RWPE1 (cell line): ENCODE measurements around the gene SLIT3.

Experiments used
- CTCF ChIA-PET: fragments of 350-600 bp; sonication (Branson Sonifier 250); formaldehyde crosslinking; extraction: SDS; loops from one replicate; lab custom pipeline; 2021; lab: Yijun Ruan, JAX
- POLR2A ChIA-PET: fragments of 400-600 bp; formaldehyde crosslinking; extraction: SDS; loops from one replicate; lab custom pipeline; 2020; ENCODE audit warnings: antibody characterized with exemption; ENCODE audit not compliant: low non-redundant PET; lab: Yijun Ruan, JAX
- DNase-seq: peaks from one replicate; pipeline ENCODE4 v3.0.0; 2012; ENCODE audit warnings: low spot score
- H3K27ac ChIP-seq: fragments of 450-650 bp; 2 replicates; pipeline ENCODE4 v1.5.1; 2017
- TF ChIP-seq, protein P1 (sequence below): fragments of 450-650 bp; conservative IDR thresholded peaks from 2 replicates; pipeline ENCODE4 v1.5.1; 2017; ENCODE audit warnings: low read depth, mild to moderate bottlenecking

SLIT3 gene

DNA sequence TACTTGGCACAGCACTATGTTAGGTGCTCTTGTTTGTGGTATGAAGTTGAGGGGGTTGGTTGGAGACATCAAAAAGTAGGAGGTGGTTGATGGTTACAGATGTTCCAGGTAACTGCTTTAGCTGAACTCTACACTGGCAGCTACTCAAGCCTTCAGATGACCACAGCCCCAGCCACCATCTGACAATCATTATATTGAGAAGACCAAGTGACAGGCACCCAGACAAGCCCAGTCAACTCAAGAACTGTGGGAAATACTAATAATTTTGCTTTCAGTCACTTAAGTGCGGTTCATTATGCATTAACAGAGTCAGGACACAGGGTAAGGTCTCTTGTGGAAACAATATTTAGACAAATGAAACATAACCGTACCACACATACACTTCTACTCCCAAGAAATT, 38.9 kb upstream of the SLIT3 start:
- TF ChIP-seq, protein P1, sequence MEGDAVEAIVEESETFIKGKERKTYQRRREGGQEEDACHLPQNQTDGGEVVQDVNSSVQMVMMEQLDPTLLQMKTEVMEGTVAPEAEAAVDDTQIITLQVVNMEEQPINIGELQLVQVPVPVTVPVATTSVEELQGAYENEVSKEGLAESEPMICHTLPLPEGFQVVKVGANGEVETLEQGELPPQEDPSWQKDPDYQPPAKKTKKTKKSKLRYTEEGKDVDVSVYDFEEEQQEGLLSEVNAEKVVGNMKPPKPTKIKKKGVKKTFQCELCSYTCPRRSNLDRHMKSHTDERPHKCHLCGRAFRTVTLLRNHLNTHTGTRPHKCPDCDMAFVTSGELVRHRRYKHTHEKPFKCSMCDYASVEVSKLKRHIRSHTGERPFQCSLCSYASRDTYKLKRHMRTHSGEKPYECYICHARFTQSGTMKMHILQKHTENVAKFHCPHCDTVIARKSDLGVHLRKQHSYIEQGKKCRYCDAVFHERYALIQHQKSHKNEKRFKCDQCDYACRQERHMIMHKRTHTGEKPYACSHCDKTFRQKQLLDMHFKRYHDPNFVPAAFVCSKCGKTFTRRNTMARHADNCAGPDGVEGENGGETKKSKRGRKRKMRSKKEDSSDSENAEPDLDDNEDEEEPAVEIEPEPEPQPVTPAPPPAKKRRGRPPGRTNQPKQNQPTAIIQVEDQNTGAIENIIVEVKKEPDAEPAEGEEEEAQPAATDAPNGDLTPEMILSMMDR = no peak
- H3K27ac ChIP-seq = no peak overlapping the region
- ChIA-PET POLR2A (no interaction called here), CTCF (interaction anchor here (0.6 to 0.7 kb wide), 2 partner anchors 193 to 493 kb away, joined by 3 to 4 read pairs; no protein-coding TSS in a partner anchor)
- DNase-seq = no peak

DNA sequence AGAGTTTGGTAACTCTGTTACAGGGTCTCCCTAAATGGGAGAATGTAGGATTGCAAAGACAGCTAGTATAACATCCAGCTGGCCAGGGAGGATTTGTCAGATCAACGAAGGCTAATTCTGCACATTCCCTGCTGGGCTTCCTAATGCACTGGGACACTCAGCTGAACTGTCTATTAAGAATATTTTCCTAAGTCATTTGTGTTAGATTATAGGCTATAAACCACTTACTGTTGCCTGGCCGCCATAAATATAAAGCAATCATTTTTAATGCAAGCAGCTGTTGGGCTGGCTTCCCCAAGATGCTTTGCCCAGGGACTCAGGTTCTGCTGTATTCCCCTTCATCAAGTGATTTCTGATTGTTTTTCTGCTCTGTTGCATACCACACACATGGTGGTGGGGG, 35.3 kb upstream of the SLIT3 start:
- TF ChIP-seq, protein P1 = no peak
- ChIA-PET POLR2A (no interaction called here), CTCF (no interaction called here)
- H3K27ac ChIP-seq = no peak overlapping the region
- no peak for DNase-seq

DNA sequence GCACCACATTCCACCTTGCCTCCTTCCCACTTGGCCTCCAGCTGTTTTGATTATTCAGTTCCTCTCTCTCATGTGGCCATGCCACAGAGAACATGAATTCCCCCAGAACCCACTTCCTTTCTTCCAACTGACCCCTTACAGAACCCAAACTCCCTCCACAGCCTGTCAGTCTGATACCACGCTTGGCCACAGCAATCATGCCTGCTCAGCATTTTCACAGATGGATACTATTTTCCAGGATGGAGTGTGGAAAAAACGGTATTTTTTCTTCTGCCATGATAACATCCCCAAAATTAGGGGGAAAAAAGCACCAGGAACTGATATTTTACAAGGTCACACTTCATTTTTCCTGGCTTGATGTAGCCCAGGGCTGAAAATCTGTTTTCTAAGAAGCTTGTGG, 34.9 kb upstream of the SLIT3 start:
- DNase-seq = no peak
- POLR2A ChIA-PET = no interaction called here
- CTCF ChIA-PET = no interaction called here
- H3K27ac ChIP-seq = no peak overlapping the region
- TF ChIP-seq, protein P1 = no peak

DNA sequence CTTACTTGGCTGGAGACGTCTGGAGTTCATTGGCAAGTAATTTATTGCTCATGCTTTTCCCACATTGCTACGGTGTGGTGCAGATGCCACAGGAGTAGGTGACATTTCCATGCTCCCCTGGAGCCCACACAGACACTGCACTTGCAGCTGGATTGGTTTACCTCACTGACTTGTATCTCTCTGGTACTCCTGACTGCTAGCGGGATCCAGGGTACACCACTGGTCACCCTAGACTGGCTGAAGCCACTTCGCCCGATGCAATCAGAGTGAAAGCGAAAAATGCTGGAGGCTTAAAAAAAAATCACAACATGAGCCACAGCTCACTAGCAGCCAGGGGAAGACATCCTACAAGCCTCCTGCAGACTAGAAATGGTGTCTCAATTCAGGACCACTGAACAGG, 32.6 kb upstream of the SLIT3 start:
- no peak for DNase-seq
- no peak overlapping the region for H3K27ac ChIP-seq
- ChIA-PET POLR2A (no interaction called here), CTCF (no interaction called here)
- TF ChIP-seq, protein P1 = no peak

DNA sequence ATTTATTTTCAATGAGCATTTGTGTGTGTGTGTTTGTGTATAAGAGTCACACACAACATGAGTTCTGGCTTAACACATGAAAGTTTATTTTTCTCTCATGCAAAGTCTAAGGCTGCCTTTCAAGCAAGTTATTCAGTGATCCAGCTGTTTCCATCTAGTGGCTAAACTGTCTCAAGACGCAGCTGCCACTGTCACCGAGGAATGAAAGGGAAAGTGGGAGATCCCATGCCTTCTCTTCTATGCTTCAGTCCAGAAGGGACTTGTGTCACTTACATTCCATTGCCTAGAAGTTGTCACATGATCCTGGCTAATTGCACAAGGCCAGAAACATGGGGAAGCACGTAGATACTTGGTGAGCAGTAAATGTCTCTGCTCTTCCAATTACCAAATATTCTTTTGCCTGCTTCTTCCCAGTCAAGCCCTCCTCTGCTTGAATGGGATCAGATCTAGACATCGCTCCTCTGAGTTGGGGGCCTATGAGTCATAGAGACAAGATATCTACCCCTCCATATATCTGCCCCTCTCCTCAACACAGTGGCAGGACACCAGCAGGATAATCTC, 30.4 kb upstream of the SLIT3 start:
- TF ChIP-seq, protein P1 = no peak
- H3K27ac ChIP-seq = no peak overlapping the region
- CTCF ChIA-PET = interaction anchor here (0.8 kb wide), 1 partner anchor 30 kb away, joined by 3 read pairs; no protein-coding TSS in a partner anchor
- POLR2A ChIA-PET = no interaction called here
- no peak for DNase-seq

DNA sequence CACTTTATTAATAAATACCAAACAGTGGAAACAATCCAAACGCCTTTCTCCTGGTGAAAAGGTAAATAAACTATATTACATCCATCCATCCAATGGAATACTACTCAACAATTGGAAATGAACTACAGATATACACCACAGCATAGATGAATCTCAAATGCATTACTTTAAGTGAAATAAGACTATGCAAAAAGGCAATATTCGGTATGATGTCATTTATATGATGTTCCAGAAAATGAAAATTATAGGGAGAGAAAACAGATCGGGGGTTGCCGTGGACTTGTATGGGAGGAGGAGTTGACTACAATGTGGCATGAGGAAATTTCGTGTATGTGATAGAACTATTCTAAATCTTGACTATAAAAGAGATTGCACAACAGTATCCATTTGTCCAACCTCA, 27.5 kb upstream of the SLIT3 start:
- TF ChIP-seq, protein P1 = no peak
- H3K27ac ChIP-seq = no peak overlapping the region
- CTCF ChIA-PET = no interaction called here
- DNase-seq = no peak
- POLR2A ChIA-PET = no interaction called here

DNA sequence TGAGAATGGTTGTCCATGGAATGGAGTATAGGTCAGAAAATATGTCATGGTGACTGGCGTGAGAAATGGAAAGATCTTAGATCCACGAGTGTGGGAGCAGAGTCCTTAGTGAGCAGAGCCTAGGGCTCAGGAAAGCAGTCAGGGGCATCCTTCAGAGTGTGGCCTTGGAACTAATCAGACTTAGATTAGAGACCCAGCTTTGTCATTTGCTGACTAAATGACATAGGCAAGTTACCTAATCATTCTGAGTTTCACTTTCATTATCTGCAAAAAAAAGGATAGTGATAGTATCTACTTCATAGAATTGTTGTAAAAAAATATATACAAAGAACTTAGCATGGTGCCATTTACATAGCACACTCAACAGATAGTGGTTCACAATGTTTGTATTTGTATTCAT, 24.3 kb upstream of the SLIT3 start:
- no peak overlapping the region for H3K27ac ChIP-seq
- DNase-seq = no peak
- POLR2A ChIA-PET = no interaction called here

More for the DNA sequence above, 24.3 kb upstream of the SLIT3 start:
- CTCF ChIA-PET = no interaction called here
- TF ChIP-seq, protein P1 = no peak
